ENCODE results near the gene ZDHHC12. TPM values are rescaled to one million over a fixed set of nuclear protein-coding genes. Genes with fewer than 3 reads are reported as not detected.

The ZDHHC12 gene
- polyA plus RNA-seq, 3 donors: 28.8 to 73.3 (median 43.7) TPM

Other genes with a start within 250 kb of the ZDHHC12 start
- 10 to 100 TPM in 2 of 3 donors, 1 to 10 TPM in 1; 6.9 to 15.9 (median 10.6) TPM for gene GLE1, start 219.4 kb downstream of the ZDHHC12 start, polyA plus RNA-seq
- 100 to 1,000 TPM in 2 of 3 donors, 10 to 100 TPM in 1; 41.2 to 147 (median 103) TPM for gene SPTAN1, start 171.5 kb downstream of the ZDHHC12 start, polyA plus RNA-seq
- gene DYNC2I2, start 67.3 kb downstream of the ZDHHC12 start, polyA plus RNA-seq: 10 to 100 TPM; 15.0 to 30.8 (median 15.7) TPM
- gene SET, start 34.9 kb downstream of the ZDHHC12 start, polyA plus RNA-seq: 100 to 1,000 TPM in 2 of 3 donors, 10 to 100 TPM in 1; 85.2 to 179 (median 111) TPM
- 10 to 100 TPM in 2 of 3 donors, 1 to 10 TPM in 1; 5.9 to 21.4 (median 13.8) TPM for gene PKN3, start 21.6 kb downstream of the ZDHHC12 start, polyA plus RNA-seq
- gene ZER1, start 47.8 kb upstream of the ZDHHC12 start, polyA plus RNA-seq: 10 to 100 TPM; 13.4 to 23.3 (median 20.1) TPM
- gene TBC1D13, start 63.1 kb upstream of the ZDHHC12 start, polyA plus RNA-seq: 10 to 100 TPM; 14.2 to 19.1 (median 16.2) TPM
- gene ENDOG, start 94.4 kb upstream of the ZDHHC12 start, polyA plus RNA-seq: 10 to 100 TPM; 11.4 to 22.6 (median 22.0) TPM
- gene SPOUT1, start 105.7 kb upstream of the ZDHHC12 start, polyA plus RNA-seq: 10 to 100 TPM; 16.3 to 34.9 (median 21.0) TPM
- gene KYAT1, start 157.8 kb upstream of the ZDHHC12 start, polyA plus RNA-seq: 1 to 10 TPM; 1.7 to 6.2 (median 3.3) TPM
- 10 to 100 TPM; 15.3 to 31.3 (median 21.6) TPM for gene LRRC8A, start 158.0 kb upstream of the ZDHHC12 start, polyA plus RNA-seq
- 10 to 100 TPM; 41.6 to 58.1 (median 51.5) TPM for gene PHYHD1, start 196.9 kb upstream of the ZDHHC12 start, polyA plus RNA-seq
- 10 to 100 TPM in 1 of 3 donors, 1 to 10 TPM in 2; 4.7 to 15.5 (median 9.5) TPM for gene DOLK, start 223.5 kb upstream of the ZDHHC12 start, polyA plus RNA-seq
- gene NUP188, start 223.6 kb upstream of the ZDHHC12 start, polyA plus RNA-seq: 10 to 100 TPM in 2 of 3 donors, 1 to 10 TPM in 1; 7.8 to 20.9 (median 12.4) TPM